Cardiac septum (tissue), 1 donor: Measurements from ENCODE around the gene RAD9A. TPM values are rescaled to one million over a fixed set of nuclear protein-coding genes. Genes with fewer than 3 reads are reported as not detected.
A peak's percentile ranks its signal among the peaks of the same experiment; 100 is the strongest.
"Not testable (repeated sequence)": the region's sequence is repeated elsewhere in the genome, so short reads cannot be mapped to it uniquely, and the experiment has no call there.

Experiments used
- DNase-seq: peaks from one replicate; pipeline ENCODE4 v3.0.0-alpha.2; 2020; ENCODE audit warnings: low spot score
- intact Hi-C: fragments of 100-400 bp; cut with DNase I; formaldehyde crosslinking; loops from one replicate; pipeline ENCODE4 v1.14.0; 2022
- total RNA-seq: library from RNA; stranded (reverse); fragmentation: NEBNext Ultra II Directional; extraction: Animal tissue kit (Norgen Biotek cat#: 25700); gene quantifications from one replicate; pipeline ENCODE4 v1.2.1, GENCODE V29; 2021
- donor health status: DM: no; HTN: no; CAD: no.

The RAD9A gene
- total RNA-seq, 1 donor from 2014 or later = 4.8 TPM

DNA sequence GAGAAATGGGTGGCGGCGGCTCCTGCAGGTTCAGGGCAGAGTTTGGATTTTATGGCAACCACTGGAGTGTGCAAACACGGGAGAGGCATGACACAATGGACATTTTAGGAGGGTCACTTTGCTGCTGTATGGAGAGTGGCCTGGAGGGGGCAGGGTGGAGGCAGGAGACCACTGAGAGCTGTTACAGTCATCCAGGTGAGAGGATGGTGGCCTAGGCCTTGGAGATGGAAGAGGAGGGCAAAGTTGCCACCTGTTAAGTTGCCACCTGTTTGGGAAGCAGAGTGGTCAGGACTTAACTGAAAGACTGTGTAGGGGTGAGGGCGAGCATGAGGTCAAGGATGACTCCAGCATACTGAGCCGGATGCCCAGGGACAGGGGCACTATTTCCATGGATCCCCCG lies 2.3 kb upstream of the RAD9A start:
- no peak for DNase-seq
- intact Hi-C loops = no loop called here

DNA sequence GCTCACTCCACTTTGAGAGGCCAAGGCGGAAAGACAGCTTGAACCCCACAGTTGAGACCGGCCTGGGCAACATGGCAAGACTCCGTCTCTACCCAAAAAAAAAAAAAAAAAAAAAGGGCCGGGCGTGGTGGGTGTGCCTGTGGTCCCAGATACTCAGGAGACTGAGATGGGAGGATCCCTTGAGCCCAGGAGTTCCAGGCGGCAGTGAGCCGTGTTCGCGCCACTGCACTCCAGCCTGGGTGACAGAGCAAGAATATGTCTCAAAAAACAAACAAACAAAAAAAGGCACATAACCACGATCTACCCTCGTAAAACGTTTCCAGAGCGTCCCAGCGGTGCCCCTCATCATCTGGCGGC lies 861 bp upstream of the RAD9A start:
- intact Hi-C loops = loop anchor here (2.0 to 5.0 kb wide), 3 partner anchors 36 to 116 kb away; partner anchors contain the start of genes RPS6KB2 and TMEM134
- DNase-seq = no peak

DNA sequence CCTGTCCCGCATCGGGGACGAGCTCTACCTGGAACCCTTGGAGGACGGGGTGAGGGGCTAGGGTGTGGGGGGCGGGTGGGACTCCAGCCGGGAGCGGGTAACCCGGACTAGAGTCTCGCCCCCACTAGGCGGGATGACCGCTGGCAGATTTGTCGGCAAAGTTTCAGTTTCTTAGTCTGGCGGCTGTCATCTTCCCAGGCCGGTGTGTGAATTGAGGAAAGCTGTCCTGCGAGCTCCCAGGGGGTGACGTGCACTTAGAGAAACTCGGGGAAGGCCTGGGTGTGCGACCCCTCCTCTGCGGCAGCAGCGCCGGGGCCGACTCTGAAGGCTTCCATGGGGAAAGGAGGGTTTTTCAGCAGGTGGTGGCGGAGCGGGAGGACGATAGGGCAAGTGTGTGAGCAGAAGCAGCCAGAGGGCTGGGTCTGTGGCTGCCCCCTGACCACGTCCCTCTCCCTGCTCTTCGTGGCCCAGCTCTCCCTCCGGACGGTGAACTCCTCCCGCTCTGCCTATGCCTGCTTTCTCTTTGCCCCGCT lies 463 bp downstream of the RAD9A start:
- intact Hi-C loops = loop anchor here (5.0 kb wide), 1 partner anchor 35 kb away; the partner anchor contains the start of gene RPS6KB2
- DNase-seq = no peak

DNA sequence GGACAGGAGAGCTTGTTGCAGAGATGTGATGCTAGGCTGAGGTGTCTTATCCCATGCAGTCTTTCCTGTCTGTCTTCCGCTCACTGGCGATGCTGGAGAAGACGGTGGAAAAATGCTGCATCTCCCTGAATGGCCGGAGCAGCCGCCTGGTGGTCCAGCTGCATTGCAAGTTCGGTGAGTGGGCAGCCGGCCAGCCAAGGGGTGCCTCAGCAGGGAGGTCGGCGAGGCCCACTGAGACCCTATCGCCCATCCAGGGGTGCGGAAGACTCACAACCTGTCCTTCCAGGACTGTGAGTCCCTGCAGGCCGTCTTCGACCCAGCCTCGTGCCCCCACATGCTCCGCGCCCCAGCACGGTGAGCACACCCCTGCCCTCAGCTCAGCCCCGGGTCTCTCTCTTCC lies 1.7 kb downstream of the RAD9A start:
- no peak for DNase-seq
- intact Hi-C loops = loop anchor here (5.0 kb wide), 1 partner anchor 34 kb away; the partner anchor contains the start of gene RPS6KB2

DNA sequence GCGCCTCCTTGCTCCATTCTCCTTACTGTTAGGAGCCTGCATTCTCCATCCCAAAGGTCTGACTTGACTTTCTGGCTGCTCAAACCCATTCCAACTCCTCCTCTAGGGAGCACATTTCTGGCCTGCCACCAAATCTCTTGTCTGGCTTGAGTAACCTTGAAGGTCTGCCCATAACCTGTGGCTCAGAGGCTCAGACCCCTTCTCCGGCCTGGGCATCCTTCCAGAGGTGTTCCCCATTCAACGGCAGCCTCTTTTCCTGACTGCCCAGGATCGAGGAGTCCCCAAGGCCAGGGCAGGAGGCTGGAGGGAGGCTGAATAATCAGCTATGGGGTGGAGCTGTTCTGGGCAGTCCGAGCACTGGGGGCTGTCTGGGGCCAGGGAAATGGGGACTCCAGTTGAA lies 2.2 kb downstream of the RAD9A start:
- no peak for DNase-seq

DNA sequence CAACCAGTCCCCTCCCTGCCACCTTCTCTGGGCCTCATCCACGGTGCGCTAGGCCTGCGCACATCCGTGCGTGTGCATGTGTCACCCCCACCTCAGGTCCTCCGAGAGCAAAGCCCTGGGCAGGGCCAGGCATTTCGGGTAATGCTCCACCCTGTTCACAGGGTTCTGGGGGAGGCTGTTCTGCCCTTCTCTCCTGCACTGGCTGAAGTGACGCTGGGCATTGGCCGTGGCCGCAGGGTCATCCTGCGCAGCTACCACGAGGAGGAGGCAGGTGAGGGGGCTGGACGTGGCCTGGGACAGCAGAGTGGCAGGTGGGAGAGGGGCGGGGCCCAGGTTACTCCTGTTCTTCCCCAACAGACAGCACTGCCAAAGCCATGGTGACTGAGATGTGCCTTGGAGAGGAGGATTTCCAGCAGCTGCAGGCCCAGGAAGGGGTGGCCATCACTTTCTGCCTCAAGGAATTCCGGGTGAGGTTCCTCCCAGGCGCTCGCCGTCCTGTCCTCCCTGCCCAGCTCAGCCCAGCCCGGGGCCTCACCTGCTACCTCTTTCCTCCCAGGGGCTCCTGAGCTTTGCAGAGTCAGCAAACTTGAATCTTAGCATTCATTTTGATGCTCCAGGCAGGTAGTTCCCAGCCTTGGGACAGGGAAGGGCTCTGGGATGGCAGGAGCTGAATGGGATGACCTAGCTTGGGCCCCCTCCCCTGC lies 3.9 kb downstream of the RAD9A start:
- DNase-seq = no peak
- intact Hi-C loops = no loop called here

More for the DNA sequence above, 2.2 kb downstream of the RAD9A start:
- intact Hi-C loops = loop anchor here (5.0 kb wide), 1 partner anchor 33 kb away; the partner anchor contains the start of gene RPS6KB2

DNA sequence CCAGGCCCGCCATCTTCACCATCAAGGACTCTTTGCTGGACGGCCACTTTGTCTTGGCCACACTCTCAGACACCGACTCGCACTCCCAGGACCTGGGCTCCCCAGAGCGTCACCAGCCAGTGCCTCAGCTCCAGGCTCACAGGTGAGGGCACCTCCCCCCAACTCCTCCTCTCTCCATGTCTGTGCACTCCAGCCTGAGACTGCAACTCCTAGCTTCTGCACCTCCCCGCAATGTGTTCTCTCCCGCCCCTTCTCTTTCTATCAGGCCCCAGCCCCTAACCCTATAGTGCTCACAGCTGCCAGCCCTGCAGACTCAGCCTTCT lies 4.4 kb downstream of the RAD9A start:
- intact Hi-C loops = no loop called here
- no peak for DNase-seq

DNA sequence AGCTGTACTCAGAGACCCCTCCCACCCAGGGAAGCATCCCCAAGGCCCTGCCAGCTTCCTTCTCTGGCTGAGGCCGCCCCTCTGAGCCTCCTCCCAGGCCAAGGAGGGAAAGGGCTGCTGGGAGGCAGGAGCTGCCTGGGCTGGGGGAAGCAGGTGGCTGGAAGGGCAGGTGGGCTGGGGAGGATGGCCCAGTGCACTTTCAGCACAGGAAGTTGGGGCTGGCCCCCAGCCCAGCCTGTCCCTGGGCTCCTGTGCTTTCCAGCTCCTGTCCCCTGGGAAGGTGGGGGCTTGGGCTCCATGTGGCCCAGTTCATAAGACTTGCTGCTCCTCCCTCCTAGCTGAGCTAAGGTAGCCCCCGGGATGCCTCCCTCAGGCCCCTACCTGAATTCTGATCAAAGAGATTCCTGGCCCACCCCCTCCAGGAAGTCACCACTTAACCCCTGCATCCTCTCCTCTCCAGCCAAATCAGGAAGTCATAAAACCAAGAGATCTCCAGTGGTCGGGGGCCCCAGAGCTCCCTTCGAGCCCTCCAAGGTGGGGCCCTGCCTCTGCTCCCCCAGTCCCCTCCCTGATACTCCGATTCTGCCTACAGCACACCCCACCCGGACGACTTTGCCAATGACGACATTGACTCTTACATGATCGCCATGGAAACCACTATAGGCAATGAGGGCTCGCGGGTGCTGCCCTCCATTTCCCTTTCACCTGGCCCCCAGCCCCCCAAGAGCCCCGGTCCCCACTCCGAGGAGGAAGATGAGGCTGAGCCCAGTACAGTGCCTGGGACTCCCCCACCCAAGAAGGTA lies 5.0 kb downstream of the RAD9A start:
- intact Hi-C loops = no loop called here
- DNase-seq = no peak

DNA sequence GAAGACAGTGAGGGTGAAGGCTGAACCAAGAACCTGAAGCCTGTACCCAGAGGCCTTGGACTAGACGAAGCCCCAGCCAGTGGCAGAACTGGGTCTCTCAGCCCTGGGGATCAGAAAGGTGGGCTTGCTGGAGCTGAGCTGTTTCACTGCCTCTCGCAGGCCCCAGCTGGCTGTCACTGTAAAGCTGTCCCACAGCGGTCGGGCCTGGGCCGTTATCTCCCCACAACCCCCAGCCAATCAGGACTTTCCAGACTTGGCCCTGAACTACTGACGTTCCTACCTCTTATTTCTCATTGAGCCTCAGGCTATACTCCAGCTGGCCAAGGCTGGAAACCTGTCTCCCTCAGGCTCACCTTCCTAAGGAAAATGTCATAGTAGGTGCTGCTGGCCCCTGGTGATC lies 5.8 kb downstream of the RAD9A start:
- intact Hi-C loops = no loop called here

DNA sequence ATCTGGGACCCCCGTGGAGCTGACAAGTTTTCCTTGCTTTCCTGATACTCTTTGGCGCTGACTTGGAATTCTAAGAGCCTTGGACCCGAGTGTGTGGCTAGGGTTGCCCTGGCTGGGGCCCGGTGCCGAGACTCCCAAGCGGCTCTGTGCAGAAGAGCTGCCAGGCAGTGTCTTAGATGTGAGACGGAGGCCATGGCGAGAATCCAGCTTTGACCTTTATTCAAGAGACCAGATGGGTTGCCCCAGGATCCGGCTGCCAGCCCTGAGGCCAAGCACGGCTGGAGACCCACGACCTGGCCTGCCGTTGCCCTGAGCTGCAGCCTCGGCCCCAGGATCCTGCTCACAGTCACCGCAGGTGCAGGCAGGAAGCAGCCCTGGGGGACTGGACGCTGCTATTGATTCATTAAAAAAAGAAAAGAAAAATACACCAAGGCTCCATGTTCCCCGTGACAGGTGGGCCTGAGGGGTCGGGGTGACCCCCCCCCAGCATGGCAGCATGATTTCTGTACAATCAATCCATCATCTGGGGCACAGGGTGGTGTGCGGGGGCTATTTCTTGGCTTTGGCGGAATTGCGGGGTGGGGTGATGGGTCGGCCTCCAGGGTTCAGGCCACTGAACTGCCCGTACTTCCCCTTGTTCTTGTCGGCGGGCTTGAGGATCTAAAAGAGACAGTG lies 6.3 kb downstream of the RAD9A start:
- intact Hi-C loops = no loop called here
- DNase-seq = no peak

More for the DNA sequence above, 5.8 kb downstream of the RAD9A start:
- DNase-seq = no peak

DNA sequence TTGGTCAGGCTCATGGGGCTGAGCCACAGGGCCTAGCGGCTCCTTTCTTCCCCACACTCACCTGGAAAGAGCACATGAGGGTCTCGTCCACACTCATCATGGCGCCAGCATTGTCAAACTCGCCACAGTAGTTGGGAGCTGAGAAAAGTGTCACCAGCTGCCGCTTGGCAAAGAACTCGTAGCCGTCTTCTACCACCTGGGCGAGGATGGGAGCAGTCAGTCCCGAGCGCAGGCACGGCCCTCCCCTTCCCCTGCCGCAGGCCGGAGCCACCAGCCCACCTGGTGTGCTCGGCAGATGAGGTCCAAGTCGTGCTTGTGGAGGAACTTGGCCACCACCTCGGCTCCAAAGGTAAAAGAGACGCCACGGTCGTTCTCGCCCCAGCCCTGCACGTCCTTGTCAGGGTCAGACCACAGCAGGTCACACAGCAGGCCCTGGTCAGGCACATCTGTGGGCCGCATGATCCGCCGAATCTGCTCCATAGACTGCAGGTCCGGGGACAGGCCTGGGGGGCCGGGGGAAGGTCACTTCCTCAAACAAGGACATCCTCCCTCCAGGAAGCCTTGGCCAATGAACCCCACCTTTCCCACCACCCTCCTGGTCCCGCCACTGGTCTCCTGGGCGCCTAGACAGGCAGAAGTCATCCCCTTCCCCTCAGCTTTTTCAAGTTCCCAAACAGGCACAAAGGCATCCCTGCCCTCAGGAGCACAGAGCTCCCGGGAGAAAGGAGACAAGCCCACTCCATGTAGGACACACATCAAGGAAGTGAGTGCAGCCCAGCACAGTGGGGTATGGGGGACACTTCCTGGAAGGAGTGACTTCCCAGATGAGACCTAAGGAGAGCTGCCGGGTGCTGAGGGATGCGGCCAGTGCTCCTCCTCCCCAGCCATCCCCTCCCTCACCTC lies 7.1 kb downstream of the RAD9A start:
- no peak for DNase-seq
- intact Hi-C loops = no loop called here

DNA sequence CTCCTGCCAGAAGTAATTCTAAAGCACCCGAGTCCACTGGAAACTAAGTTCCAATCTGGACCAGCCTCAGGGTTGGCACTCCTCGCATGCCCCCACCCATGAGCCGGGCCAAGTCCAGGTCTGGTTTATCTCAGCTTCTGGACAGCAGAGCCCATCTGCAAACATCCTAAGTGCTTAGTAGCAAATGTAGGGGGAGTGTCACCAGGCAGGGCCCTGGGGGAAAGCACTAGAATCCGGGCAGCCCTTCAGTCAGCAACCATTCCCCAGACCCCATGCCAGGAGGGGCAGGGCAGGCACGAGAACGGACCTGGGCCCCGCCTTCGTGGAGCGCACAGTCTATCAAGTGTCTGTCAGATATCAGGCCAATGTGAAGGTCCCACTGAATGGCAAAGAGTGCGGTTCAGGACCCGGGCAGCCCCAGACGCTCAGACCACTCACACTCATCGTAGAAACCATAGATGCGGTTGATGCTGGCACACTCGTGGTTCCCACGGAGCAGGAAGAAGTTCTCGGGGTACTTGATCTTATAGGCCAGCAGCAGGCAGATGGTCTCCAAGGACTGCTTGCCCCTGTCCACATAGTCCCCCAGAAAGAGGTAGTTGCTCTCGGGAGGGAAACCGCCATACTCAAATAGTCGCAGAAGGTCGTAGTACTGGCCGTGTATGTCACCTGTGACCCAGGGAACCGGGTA lies 8.6 kb downstream of the RAD9A start:
- intact Hi-C loops = no loop called here
- DNase-seq = no peak

DNA sequence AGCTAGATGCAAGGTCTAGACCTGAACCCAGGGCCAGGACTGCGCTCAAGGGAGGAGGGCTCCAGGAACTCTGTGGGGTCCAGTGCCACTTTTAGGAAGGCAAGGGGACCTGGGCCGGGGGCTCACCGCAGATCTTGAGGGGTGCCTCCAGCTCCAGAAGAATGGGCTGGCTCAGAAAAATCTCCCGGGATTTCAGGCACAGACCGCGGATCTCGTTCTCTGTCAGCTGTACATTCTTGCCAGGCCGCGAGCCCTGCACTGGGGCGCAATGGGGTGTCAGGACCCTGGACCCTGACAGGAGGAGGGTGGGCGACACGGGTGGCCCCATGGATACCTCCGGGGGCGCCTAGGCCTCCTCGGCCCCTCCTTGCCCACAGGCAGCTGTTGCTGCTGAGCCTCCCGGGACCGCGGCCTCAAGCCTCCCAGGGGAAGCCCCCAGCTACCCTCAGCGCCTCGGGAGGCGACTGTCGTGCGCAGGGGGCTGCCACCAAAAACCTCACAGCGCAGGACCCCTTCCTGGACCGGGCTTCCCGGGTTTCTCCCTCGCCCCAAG lies 9.2 kb downstream of the RAD9A start:
- no peak for DNase-seq
- intact Hi-C loops = loop anchor here (1.0 kb wide), 2 partner anchors 68 to 82 kb away; partner anchors contain the start of genes AIP and TMEM134

DNA sequence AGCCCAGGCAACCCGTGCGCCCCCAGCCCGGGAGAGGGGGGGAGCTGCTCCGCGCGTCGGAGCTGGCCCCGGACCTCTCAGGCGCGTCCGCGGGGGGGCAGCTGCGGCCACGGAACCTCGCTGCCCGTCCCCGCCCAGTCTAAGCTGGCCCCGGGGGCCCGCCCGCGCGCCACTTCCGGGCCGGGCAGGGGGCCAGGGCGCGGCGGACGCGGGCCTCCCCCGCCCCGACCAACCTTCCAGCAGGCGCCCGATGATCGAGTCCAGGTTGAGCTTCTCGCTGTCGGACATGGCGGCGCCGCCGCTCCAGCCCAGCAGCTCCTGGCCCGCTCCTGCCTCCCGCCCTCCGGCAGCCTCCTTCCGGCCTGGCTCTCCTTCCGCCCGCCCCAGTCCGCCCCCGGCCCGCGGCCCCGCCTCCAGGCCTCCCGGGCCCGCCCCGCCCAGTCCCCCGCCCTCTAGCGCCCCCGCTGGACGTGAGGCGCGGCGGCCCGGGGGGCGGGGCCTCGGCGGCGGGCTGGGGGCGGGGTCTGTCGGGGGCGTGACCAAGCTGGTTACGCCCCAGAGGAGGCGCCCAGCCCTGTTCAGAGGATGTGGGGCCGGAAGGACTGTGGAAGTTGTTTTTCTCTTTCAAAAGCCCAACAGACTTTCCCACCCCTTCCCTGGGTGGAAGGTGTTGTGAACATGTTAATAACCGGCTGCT lies 9.9 kb downstream of the RAD9A start, which contains the start of gene PPP1CA:
Gene PPP1CA, minus strand, starts transcription at position 364 of the 697 bp plus-strand sequence. Its CDS starts 76 bp downstream, at position 288.
- DNase-seq = peak; percentile 97
- intact Hi-C loops = loop anchor here (1.0 kb wide), 2 partner anchors 68 to 82 kb away; partner anchors contain the start of genes AIP and TMEM134

DNA sequence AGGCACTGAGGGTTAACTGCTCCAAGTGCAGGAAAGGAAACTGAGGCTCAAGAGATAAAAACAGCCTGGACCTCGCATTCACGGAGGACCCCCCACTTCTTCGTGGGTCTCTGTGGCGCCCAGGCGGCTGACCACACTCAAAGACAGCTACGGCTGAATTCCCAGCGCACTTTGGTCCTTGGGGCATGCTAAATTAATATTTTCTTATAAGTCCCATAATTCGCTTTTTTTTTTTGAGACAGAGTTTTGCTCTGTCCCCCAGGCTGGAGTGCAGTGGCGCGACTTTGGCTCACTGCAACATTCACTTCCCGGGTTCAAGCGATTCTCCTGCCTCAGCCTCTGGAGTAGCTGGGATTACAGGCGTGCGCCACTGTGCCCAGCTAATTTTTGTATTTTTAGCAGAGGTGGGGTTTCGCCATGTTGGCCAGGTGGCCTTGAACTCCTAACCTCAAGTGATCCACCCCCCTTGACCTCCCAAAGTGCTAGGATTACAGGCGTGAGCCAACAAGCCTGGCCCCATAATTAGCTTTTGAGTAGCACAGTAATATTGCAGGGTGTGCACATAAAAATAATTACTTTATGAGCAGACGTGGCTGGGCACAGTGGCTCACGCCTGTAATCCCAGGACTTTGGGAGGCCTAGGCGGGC lies 10.5 kb downstream of the RAD9A start:
- DNase-seq, intact Hi-C loops: not testable (repeated sequence)

DNA sequence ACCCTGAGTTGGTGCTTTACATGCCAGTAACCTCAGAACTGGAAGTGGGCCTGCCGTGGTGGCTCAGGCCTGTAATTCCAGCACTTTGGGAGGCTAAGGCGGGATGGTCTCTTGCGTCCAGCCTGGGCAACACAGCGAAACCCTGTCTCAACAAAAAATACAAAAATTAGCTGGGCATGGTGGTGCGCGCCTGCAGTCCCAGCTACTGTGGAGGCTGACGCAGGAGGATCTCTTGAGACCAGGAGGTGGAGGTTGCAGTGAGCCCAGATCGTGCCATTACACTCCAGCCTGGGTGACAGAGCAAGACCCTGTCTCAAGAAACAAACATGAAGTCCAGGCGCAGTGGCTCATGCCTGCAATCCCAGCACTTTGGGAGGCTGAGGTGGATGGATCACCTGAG lies 11.3 kb downstream of the RAD9A start:
- intact Hi-C loops, DNase-seq: not testable (repeated sequence)
